ENCODE measurements around the gene IRF9.

- no peak for TF ChIP-seq CTCF (IDR thresholded peaks at IDR 0.05 in 4 of 5, conservative IDR thresholded peaks at IDR 0.05 in 1 of 5)
- TF ChIP-seq POLR2A (IDR thresholded peaks at IDR 0.05), result no peak
These were observed 45.4 kb downstream of the IRF9 start for GRCh38 chr14:24206260-24207103.
